IPS DF 4.7 (cell line): ENCODE results near the gene SULF2.

ENCODE experiments used
- DNase-seq: peaks from one replicate; pipeline ENCODE4 v3.0.0-alpha.2; 2013; ENCODE audit warnings: low spot score; ENCODE audit errors: extremely low read depth

The SULF2 gene

GRCh38 chr20:47713163-47713562 lies 72.1 kb downstream of the SULF2 start:
- no peak for DNase-seq

DNA sequence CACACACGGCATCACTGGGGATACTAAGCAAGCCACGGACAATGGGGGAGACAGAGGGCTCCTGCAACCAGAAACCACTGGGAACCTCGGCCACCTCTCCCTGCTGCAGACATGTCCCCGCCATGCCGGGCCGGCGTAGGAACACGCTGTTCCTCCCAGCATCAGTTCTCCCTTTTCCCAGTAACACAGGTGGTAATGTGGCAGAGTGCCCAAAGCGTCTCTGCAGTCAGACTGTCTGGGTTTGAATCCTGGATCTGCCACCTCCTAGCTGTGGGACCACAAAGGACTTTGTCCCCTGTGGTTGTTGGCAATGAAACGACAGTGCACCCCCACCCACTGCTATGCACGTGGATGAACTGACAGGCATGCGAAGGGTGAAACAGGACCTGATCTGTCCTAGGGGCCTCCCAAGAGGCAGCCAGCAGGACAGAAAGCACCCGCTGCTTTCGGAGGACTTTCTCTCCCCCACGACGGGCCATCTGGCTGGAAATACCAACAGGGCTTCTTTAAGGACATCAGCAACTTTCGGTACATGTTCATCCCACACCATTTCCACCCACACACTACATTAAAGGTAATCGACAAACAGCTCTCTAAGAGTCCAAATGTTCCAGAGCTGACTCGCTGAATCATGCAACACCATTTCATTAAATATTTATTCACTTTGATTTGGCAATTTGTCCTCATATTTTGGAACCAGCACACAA lies 74.1 kb downstream of the SULF2 start:
- no peak for DNase-seq

DNA sequence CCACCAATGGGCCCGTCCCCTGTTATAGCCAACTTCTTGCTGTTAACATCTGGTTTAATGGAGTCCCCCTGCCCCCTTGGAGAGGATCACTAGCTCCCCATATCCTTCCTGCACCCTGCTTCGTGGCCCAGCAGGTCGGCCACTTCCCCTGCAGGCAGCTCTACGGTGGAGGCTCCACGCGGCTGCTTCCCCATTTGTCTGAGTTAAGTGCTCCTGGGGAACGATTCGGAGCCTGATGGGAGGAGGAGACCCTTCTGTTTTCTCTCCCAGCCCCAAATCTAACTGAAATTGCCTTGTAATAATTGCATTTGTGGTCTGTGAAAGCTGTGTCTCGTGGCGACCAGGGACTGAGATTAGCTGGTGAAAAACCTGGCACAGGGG lies 74.6 kb downstream of the SULF2 start:
- DNase-seq = no peak

GRCh38 chr20:47708953-47709833 lies 76.1 kb downstream of the SULF2 start:
- DNase-seq = no peak

DNA sequence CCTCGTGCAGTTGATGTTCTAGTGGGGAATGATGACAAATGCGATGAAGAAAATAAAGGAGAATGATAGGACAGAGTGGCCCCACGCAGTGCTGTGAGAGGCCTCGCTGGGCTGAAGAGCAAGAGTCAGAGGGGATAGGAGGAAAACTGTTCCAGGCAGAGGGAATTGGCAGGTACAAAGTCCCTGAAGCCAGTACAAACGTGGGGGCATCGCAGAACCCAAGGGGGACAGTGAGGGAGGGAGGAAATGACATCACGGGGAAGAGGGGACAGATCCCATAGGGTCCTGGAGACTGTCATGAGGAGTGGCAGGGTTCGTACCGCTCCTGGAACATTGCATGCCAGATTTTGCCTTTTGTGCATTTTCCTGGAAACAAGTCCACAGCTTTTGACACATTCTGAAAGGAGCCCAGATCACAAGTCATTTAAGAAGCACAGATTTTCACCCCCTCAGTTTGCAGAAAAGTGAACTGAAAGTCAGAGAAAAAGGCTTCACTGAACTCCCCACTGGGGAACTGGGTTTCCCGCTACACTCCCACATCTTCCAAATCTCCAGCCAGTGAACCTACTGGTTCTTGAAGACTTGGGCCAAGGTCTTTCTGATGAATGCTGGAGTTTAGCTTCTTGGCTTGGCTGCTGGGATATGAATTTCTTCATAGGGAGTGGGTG lies 77.0 kb downstream of the SULF2 start:
- DNase-seq = no peak

- no peak for DNase-seq
Measured at GRCh38 chr20:47706345-47706744, 78.9 kb downstream of the SULF2 start.

DNA sequence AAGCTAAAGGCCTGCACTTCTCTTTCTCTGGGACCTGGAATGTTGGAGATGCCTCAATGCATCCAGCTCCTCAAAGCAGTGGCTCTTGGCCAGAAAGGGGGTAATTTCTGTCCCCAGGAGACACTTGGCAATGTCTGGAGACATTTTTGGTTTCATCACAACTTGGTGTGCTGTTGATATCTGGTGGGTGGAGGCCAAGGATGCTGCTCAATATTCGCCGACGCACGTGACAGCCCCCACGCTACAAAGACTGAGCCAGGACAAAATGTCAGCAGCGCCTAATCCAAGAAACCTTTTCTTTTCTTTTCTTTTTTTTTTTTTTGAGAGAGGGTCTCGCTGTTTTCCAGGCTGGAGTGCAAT lies 79.8 kb downstream of the SULF2 start:
- no peak for DNase-seq

- DNase-seq = no peak
Measured at GRCh38 chr20:47704746-47705496, 80.4 kb downstream of the SULF2 start.

- DNase-seq = no peak
Measured at GRCh38 chr20:47703748-47704147, 81.5 kb downstream of the SULF2 start.

DNA sequence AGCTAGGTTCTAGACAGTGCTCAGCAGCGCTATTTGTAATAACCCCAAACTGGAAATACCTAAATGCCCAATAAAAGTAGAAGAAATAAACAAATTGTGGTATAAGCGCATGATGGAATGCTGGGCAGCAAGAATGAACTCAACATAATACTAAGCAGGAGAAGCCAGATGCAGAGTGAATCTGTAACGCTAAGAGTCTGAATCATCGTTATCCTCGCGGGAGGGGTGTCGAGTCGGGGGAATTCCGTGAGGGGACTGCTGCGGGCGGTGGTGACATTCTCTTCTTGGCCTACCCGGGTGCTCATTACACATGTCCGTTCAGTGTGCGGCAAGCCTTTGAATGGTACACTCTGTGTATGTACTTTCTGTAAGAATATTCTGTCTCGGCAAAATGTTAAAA lies 83.7 kb downstream of the SULF2 start:
- no peak for DNase-seq

DNA sequence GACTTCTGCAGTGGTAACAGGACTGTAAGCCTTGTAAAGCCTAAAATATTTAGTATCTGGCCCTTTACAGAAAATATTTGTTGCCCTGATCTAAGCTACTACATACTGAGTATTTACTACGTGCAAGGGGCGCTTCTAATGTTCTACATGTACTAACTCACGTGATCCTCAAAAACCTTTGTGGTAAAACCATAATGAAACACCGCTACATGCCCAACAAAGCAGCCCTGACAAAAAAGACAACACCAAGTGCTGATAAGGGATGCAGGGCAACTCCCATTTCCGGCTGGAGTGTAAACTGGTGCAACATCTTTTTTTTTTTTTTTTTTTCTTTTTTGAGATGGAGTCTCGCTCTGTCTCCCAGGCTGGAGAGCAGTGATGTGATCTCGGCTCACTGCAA lies 85.0 kb downstream of the SULF2 start:
- DNase-seq = no peak

DNA sequence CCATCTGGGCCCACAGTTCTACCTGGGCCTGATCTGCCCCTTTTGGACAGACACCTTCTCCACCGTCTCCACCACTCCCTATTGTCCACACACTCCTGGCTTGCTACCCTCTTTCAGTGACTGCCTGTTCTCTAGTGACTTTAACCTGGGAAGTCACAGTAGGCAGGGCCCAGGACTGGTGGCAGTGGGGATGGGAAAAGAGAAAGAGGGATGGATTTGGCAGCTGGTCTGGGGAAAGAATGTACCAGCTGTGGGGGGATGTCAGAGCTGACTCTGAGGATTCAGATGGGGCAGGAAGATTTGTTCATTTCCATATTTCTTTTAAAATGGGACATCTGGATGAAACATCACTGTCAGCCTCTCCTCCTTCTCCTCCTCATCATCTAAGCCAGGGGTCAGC lies 85.5 kb downstream of the SULF2 start:
- DNase-seq = no peak

- DNase-seq = no peak
Measured at GRCh38 chr20:47698142-47698541, 87.1 kb downstream of the SULF2 start.

- no peak for DNase-seq
Measured at GRCh38 chr20:47696856-47697255, 88.4 kb downstream of the SULF2 start.

DNA sequence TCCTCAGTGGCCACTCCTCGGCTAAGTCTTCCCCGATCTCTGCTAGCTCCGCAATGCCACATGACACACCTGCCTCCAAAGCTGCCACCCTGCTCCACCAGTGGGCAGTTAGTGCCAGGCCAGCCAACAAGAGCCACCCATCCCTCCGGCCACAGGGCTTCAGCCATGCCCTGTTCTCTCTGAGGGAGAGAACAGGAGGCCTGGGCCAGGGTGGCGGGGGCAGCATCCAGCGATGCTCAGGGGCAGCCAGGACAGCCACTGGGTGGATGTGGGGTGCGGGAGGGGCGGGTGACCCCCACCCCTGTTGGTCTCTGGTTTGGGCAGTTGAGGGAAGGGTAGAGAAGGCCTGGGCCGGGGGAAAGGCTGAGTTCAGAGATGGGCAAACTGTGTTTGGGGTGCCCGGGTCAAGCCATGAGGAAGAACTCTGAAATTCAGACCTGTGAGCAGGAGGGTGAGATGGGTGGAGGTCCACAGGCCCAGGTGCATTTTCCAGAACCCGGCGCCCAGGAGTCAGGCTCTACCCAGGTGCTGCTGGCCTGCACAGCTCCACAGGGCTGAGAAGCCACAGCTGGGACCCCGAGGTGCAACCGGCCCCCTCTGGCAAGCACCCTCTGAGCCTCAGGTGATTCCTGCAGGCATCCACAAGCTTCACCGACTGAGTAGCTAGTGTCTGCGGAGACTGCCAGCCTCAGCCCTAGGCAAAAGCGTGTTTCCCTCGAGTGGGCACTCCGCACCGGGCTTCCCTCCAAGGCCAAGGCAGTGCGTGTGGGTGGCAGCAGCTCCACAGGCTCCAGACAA lies 91.1 kb downstream of the SULF2 start:
- no peak for DNase-seq

- no peak for DNase-seq
Measured at GRCh38 chr20:47691625-47692024, 93.7 kb downstream of the SULF2 start.

DNA sequence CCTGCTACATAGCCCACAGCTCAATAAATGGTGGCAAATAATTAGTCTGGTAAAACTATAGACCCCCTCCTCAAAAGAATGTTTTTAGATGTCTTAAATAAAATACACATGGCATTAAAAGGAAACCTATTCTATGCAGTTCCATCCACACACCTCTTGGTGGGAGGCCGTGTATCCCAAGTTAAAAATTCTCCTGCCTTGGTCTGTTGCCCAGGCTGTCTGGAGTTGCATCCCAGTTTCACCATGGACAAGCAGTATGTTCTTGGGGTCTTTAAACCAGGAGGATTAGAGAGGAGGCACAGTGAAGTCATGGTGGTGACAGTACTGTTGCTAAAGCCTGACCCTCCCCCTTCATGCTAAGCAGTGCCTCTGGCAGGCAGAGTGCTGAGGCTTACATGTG lies 95.5 kb downstream of the SULF2 start:
- no peak for DNase-seq

- DNase-seq = peak; percentile 33
Measured at GRCh38 chr20:47688385-47689381, 96.6 kb downstream of the SULF2 start.

- no peak for DNase-seq
Measured at GRCh38 chr20:47687095-47687987, 97.9 kb downstream of the SULF2 start.
